Neural cell (in vitro differentiated cells): ENCODE measurements around the gene POMGNT2. TPM values are rescaled to one million over a fixed set of nuclear protein-coding genes. Genes with fewer than 3 reads are reported as not detected.

ENCODE experiments used
- H2AFZ ChIP-seq: fragments of 200-600, 300-800 bp; sonication (generic), shearing (Covaris generic); 2 replicates; pipeline ENCODE4 v1.6.0; 2014; ENCODE audit warnings: low read depth, mild to moderate bottlenecking, antibody characterized with exemption, low read length, moderate library complexity
- H3F3A ChIP-seq: fragments of 200-600 bp; shearing (Covaris generic); 2 replicates; pipeline ENCODE4 v1.6.1; 2016; ENCODE audit warnings: mild to moderate bottlenecking, moderate library complexity, mixed read lengths, antibody characterized with exemption, low read length; ENCODE audit not compliant: insufficient read depth, poor library complexity, severe bottlenecking
- H3K27ac ChIP-seq: fragments of 200-600, 300-800 bp; sonication (generic), shearing (Covaris generic); 2 replicates; pipeline ENCODE4 v1.5.1; 2014; ENCODE audit warnings: mild to moderate bottlenecking, low read length, moderate library complexity
- H3K27me3 ChIP-seq: fragments of 300-800, 200-600 bp; sonication (generic), shearing (Covaris generic); 2 replicates; pipeline ENCODE4 v1.6.0; 2014; ENCODE audit warnings: mild to moderate bottlenecking, low read depth, low read length, moderate library complexity; ENCODE audit not compliant: insufficient read depth
- H3K36me3 ChIP-seq: fragments of 300-800, 200-600 bp; sonication (generic), shearing (Covaris generic); 2 replicates; pipeline ENCODE4 v1.5.1; 2014; ENCODE audit warnings: mild to moderate bottlenecking, antibody characterized with exemption, low read length, moderate library complexity; ENCODE audit not compliant: insufficient read depth
- H3K4me2 ChIP-seq: fragments of 300-800, 200-600 bp; sonication (generic), shearing (Covaris generic); 2 replicates; pipeline ENCODE4 v1.6.0; 2014; ENCODE audit warnings: mild to moderate bottlenecking, low read length
- H3K4me3 ChIP-seq: fragments of 300-800, 200-600 bp; sonication (generic), shearing (Covaris generic); 2 replicates; pipeline ENCODE4 v1.5.1; 2014; ENCODE audit warnings: mild to moderate bottlenecking, low read length, moderate library complexity
- H3K79me2 ChIP-seq: fragments of 200-600 bp; shearing (Covaris generic); replicated peaks from 2 replicates; pipeline ENCODE4 v1.6.0; 2014; ENCODE audit warnings: mild to moderate bottlenecking, low read length, moderate library complexity; ENCODE audit not compliant: insufficient read depth
- H3K9ac ChIP-seq: fragments of 300-800, 200-600 bp; sonication (generic), shearing (Covaris generic); 2 replicates; pipeline ENCODE4 v1.6.1; 2016; ENCODE audit warnings: mild to moderate bottlenecking, low read length, mixed read lengths
- H3K9me2 ChIP-seq: fragments of 200-600 bp; shearing (Covaris generic); 2 replicates; pipeline ENCODE4 v1.6.1; 2016; ENCODE audit warnings: mild to moderate bottlenecking, low read length, mixed read lengths; ENCODE audit not compliant: insufficient read depth
- H3K9me3 ChIP-seq: fragments of 200-600, 300-800 bp; sonication (generic), shearing (Covaris generic); 2 replicates; pipeline ENCODE4 v1.6.1; 2016; ENCODE audit warnings: mild to moderate bottlenecking, mixed run types, low read length, moderate library complexity, mixed read lengths
- H4K20me1 ChIP-seq: fragments of 200-600 bp; shearing (Covaris generic); 2 replicates; pipeline ENCODE4 v1.6.1; 2016; ENCODE audit warnings: mild to moderate bottlenecking, mixed run types; ENCODE audit not compliant: insufficient read depth
- CTCF ChIP-seq: fragments of 450-650 bp; IDR thresholded peaks from 2 replicates; pipeline ENCODE4 v1.5.1; 2014; ENCODE audit warnings: antibody characterized with exemption, mild to moderate bottlenecking, moderate library complexity; ENCODE audit not compliant: poor library complexity, severe bottlenecking
- EP300 ChIP-seq: fragments of 450-650 bp; conservative IDR thresholded peaks from 2 replicates; pipeline ENCODE4 v1.6.1; 2014; ENCODE audit warnings: antibody characterized with exemption, mild to moderate bottlenecking, moderate library complexity; ENCODE audit not compliant: poor library complexity, severe bottlenecking
- EZH2 ChIP-seq: fragments of 200-600, 300-800 bp; shearing (Covaris generic), sonication (generic); IDR thresholded peaks from 2 replicates; pipeline ENCODE4 v1.6.1; 2014; ENCODE audit warnings: antibody characterized with exemption, low read length, borderline replicate concordance, mild to moderate bottlenecking; ENCODE audit not compliant: insufficient read depth, poor library complexity, severe bottlenecking
- MXI1 ChIP-seq: fragments of 450-650 bp; conservative IDR thresholded peaks from 2 replicates; pipeline ENCODE4 v1.6.1; 2014; ENCODE audit warnings: antibody characterized with exemption, mild to moderate bottlenecking; ENCODE audit not compliant: poor library complexity, severe bottlenecking
- POLR2AphosphoS5 ChIP-seq: IDR thresholded peaks from 2 replicates; pipeline ENCODE4 v1.6.1; 2012
- RAD21 ChIP-seq: fragments of 450-650 bp; conservative IDR thresholded peaks from 2 replicates; pipeline ENCODE4 v1.6.1; 2014; ENCODE audit warnings: antibody characterized with exemption, mild to moderate bottlenecking, moderate library complexity
- REST ChIP-seq: IDR thresholded peaks from 2 replicates; pipeline ENCODE4 v1.6.1; 2012; ENCODE audit warnings: borderline replicate concordance
- SMC3 ChIP-seq: fragments of 450-650 bp; conservative IDR thresholded peaks from 2 replicates; pipeline ENCODE4 v1.6.1; 2014; ENCODE audit warnings: antibody characterized with exemption, mild to moderate bottlenecking, moderate library complexity; ENCODE audit not compliant: poor library complexity
- TAF1 ChIP-seq: IDR thresholded peaks from 2 replicates; pipeline ENCODE4 v1.6.1; 2012; ENCODE audit warnings: low read depth
- polyA plus RNA-seq: library from polyadenylated mRNA; depleted of rRNA; stranded (reverse); fragments of >200 nt; gene quantifications from 2 replicates; pipeline ENCODE4 v1.2.3, GENCODE V29; 2014

Gene POMGNT2
- polyA plus RNA-seq, 1 donor from 2014 or later, result 25.7 TPM

- Histone ChIP-seq H3K9me2 (no peaks in the 10 kb centered on the region), H3K79me2 (no peaks in the 10 kb centered on the region), H3K4me2 (no peak overlapping the region), H3K27me3 (no peaks in the 10 kb centered on the region), H2AFZ (no peak overlapping the region), H3K27ac (no peak overlapping the region), H3K9me3 (no peaks in the 10 kb centered on the region), H3K9ac (no peak overlapping the region), H3K4me3 (no peak overlapping the region), H4K20me1 (no peaks in the 10 kb centered on the region), H3K36me3 (peaks cover 15% of the 10 kb centered on the region), H3F3A (no peaks in the 10 kb centered on the region)
- TF ChIP-seq REST, result no peak
- no peak for TF ChIP-seq CTCF
- no peak for TF ChIP-seq SMC3
- no peak for TF ChIP-seq RAD21
- no peak for TF ChIP-seq POLR2AphosphoS5
Measured at GRCh38 chr3:43082457-43082856, 23.4 kb downstream of the POMGNT2 start.

GRCh38 chr3:43081796-43082195 lies 24.1 kb downstream of the POMGNT2 start:
- Histone ChIP-seq H3K9me2 (no peaks in the 10 kb centered on the region), H3K4me3 (no peak overlapping the region), H3K27ac (no peak overlapping the region), H3F3A (no peaks in the 10 kb centered on the region), H2AFZ (no peak overlapping the region), H3K27me3 (no peaks in the 10 kb centered on the region), H3K9me3 (no peaks in the 10 kb centered on the region), H3K9ac (no peak overlapping the region), H3K4me2 (no peak overlapping the region), H3K79me2 (no peaks in the 10 kb centered on the region), H4K20me1 (no peaks in the 10 kb centered on the region), H3K36me3 (peaks cover 15% of the 10 kb centered on the region)
- no peak for TF ChIP-seq EZH2
- TF ChIP-seq SMC3, result no peak
- TF ChIP-seq RAD21, result no peak
- TF ChIP-seq EP300, result no peak
- TF ChIP-seq MXI1, result no peak
- no peak for TF ChIP-seq REST
- TF ChIP-seq CTCF, result no peak
- no peak for TF ChIP-seq TAF1
- no peak for TF ChIP-seq POLR2AphosphoS5
